HL-60 (cell line): ENCODE data around the gene SHH.

Experiments
- GABPA ChIP-seq: IDR thresholded peaks from 2 replicates; pipeline ENCODE4 v1.6.1; 2012; ENCODE audit warnings: low read depth
- REST ChIP-seq: IDR thresholded peaks from 2 replicates; pipeline ENCODE4 v1.6.1; 2012; ENCODE audit warnings: low read depth; ENCODE audit not compliant: insufficient replicate concordance
- TF ChIP-seq, protein P1 (sequence below): IDR thresholded peaks from one replicate; pipeline ENCODE4 v1.5.1; 2011; ENCODE audit warnings: low read length, control low read depth, inconsistent platforms; ENCODE audit not compliant: insufficient read depth

DNA sequence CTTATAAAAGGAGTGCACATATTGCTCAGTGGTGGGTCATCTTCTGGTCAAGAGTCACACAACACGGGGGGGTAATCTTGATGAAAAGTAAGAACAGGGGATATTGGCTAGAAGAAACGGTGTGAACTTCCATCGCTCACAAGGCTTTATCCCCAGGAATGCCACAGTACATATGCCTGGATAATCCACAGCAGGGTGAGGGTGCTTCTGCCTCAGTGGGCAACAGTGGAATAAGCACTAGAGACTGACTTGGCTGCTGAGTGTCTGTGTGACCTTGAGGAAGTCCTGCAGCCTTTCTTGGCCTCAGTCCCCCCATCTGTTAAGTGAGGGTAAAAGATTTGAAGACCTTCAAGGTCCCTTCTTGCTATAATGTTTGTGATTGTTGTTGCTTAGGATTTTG is 44.9 kb upstream of the SHH start:
- TF ChIP-seq REST, result no peak
- TF ChIP-seq GABPA, result no peak
- TF ChIP-seq, protein P1, sequence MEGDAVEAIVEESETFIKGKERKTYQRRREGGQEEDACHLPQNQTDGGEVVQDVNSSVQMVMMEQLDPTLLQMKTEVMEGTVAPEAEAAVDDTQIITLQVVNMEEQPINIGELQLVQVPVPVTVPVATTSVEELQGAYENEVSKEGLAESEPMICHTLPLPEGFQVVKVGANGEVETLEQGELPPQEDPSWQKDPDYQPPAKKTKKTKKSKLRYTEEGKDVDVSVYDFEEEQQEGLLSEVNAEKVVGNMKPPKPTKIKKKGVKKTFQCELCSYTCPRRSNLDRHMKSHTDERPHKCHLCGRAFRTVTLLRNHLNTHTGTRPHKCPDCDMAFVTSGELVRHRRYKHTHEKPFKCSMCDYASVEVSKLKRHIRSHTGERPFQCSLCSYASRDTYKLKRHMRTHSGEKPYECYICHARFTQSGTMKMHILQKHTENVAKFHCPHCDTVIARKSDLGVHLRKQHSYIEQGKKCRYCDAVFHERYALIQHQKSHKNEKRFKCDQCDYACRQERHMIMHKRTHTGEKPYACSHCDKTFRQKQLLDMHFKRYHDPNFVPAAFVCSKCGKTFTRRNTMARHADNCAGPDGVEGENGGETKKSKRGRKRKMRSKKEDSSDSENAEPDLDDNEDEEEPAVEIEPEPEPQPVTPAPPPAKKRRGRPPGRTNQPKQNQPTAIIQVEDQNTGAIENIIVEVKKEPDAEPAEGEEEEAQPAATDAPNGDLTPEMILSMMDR, result no peak
